NCI-H2196 (cell line): ENCODE measurements around the gene SLC2A13.
"Not testable (repeated sequence)": the region's sequence is repeated elsewhere in the genome, so short reads cannot be mapped to it uniquely, and the experiment has no call there.

ENCODE experiments used
- DNase-seq: peaks from one replicate; lab custom pipeline; 2025; ENCODE audit not compliant: unreplicated experiment; lab: John Stamatoyannopoulos, UW

Gene SLC2A13

DNA sequence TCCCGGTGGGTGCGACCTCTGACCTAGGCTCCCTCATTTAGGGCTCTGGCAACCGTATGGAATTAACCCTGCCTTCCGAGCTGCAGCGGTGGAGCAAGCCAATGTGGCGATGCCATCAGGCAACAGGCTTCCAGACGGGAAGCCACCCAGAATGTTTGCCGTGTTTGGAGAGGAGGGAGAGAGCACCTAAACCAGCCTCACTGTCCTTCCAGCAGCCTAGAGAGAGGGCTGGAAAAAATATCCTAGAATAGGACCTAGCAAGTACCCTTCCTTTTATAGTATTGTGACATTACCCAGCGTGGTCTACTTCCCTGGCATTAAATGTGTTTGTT is 287 bp upstream of the SLC2A13 start:
- DNase-seq = no peak

DNA sequence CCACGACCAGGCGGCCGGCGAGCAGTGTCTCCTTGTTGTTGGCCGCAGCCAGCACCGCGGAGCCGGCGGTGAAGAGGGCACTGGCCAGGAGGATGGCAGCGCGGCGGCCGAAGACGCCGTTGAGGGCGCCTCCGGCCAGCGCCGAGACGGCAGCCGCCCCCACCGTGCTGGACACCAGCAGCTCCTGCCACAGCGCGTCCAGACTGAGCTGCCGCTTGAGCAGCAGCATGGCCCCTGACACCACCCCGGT is 691 bp downstream of the SLC2A13 start:
- DNase-seq = no peak

DNA sequence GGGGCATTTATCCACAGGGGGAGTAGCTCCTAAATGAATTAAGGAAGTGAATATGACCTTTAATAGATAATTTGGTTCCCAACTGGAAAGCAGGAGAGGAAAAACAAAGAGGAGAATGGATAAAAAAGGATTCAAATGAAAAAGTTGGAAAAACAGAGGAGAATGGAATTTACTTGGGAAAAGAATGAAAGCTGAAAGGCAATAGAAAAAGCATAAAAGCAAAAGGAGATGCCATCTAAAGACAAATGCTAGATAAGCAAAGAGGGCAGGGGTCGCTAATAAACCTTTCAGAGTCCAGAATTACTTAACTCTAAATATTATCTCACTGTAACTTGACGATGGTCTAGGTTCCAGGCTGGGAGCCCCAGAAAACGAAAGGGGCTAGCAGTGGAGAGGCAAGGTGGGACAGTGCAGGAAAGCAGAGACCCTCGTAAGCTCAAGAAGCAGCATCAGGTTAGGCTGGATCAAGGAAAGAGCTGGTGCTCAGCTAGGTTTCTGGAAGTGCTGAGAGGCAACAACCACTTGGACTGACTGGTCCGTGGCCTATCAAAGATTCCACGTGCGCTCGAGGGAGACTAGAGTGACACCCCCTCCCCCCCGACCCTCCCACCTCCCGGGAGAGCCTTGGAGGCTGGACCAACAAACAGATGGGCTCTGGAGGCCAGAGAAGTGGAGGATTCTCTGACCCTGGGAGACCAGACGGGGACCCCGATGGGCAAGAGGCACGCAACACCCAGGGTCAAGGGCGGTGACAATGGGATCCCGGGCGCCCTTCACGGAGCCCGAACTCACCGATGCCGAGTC is 1.2 kb downstream of the SLC2A13 start:
- DNase-seq = no peak

DNA sequence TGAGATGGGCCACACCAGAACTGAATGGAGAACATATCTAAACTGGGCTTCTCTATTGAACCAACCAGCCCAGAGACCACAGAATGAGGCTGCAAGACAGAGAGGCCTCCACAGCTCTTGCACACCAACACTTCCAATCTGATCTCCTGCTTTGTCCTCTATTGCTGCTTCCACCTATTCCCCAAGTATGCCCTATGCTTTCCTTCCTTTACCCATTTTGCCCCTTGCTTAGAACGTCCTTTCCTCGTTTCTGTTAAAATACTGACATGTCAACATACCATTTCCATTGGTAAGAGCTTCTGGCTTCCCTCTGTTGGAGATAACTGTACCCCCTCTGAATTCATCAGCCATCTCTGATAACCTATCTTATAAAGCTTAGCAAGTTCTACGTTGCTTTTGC is 2.8 kb downstream of the SLC2A13 start:
- DNase-seq = no peak

DNA sequence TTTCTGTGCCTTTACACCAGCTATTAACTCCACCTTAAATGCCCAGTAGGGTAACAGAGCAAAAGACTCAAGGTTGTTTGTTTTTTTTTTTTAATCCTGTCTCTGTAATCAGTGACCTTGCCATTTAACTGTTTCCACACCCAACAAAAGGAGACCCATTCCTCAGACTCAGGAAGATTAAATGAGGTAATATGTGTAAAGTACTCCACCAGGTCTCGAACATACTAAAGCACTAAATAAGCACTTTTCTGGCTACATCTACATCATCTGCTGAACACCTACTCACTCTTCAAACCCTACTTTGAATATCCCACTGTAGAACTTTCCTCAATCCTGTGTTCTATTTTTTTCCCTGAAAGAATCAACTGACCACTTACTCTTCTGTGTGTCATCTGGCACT is 4.1 kb downstream of the SLC2A13 start:
- no peak for DNase-seq

DNA sequence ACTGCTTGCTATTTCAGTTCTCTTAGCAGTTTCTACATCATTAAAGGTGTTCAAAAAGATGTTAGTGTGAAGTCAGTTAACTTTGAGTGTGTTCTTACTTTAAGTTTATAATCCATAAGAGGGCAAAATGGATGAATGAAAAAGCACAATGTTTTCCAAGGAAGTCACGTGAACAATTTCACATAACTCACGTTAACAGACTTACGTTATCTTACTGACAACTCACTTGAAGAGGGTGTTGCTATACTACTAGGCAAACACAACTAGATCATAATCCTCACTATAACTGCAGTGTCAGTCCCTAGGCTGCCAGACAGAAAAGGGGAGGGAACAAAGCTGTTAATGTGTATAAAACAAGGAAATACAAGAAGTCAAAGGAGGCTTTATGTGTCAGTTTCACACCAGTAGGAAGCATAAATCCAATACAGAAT is 6.4 kb downstream of the SLC2A13 start:
- DNase-seq = no peak

DNA sequence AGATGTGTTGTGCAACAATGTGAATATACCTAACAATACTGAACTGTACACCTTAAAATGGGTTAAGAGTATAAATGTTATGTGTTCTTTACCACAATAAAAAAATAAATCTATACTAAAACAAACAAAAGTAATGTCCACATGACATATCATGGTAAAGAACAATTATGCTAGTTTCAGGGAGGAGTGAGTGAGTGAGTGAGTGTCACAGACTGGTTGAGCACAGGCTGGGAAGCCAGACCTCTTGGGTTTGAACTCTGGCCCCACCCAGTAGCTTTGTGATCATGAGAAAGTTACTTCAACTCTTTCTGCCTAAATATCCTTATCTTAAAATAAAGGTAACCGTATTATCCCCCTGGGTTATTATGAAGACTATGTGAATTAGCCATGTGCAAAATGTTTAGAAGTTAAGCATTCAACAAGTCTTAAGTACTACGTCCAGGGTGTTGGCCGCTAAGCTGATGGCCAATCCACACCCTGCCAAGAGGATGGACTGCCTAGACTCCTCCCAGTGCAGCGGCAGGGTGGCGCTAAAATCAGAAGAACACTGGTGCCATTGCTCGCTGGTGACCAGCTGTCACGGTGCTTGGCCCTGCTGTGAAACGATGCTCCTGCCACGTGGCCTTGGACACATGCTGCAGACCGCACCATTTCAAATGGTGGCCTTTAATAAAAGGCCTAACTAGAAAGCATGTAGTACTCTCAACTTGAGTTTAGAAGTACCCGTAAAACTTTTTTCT is 7.3 kb downstream of the SLC2A13 start:
- DNase-seq = no peak

DNA sequence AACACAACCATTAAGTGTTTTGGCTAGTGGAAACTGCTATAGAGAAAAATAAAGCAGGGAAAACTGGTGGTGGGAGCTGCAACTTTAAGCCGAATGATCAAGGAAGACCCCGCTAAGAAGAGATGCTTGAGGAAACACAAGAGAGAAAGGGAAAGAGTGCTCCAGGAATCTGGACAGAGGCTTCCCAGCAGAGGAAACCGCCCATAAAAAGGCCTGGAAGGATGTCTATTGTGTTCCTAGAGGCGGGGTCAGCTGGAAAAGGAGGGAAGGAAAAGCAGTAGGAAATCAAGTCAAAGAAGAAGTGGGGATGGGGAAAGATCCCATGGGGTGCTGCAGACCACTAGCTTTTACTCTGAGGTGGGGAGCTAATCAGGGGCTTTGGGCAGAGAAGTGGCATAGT is 12.4 kb downstream of the SLC2A13 start:
- no peak for DNase-seq

DNA sequence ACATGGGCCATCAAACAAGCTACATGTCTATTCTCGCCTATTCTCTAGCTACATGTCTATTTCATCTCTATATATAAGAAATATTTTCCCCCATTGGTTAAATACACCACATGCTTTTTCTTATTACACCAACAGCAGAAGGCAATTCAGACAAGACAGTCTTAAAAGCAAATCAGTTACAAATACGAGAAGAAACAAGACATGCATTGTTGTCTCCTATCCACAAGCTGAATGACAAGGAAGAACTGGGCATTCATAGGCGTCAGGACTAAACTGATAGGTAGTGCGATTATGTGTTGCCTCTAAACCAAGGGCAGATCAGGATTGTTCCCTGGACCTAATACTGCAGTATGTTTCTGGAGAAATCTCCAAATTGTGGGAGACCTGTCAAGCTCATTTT is 19.4 kb downstream of the SLC2A13 start:
- no peak for DNase-seq

DNA sequence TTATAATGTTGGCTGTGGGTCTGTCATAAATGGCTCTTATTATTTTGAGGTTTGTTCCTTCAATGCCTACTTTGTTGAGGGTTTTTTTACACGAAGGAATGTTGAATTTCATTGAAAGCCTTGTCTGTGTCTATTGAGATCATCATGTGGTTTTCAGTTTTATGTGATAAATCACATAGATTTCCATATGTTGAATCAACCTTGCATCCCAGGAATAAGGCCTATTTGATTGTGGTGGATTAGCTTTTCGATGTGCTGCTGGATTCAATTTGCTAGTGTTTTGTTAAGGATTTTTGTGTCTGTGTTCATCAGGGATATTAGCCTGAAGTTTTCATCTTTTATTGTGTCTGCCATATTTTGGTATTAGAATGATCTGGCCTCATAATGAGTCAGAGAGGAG is 27.6 kb downstream of the SLC2A13 start:
- no peak for DNase-seq

DNA sequence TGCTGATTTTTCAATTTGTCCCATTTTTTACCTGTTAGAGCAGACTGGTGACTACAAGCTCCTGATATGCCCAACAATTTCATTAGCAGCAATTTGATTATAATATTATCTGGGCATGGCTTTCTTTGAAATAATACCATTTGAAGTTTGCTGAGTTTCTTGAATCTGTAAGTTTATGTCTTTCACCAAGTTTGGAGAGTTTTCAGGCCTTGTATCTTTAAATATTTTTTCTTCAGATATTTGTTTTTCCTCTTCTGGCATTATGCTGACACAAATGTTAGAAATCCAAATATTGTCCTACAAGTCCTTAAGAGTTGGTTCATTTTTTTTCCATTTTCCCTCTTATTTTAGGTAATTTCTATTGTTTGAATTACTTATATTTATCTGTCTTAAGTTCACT is 30.4 kb downstream of the SLC2A13 start:
- DNase-seq = no peak

DNA sequence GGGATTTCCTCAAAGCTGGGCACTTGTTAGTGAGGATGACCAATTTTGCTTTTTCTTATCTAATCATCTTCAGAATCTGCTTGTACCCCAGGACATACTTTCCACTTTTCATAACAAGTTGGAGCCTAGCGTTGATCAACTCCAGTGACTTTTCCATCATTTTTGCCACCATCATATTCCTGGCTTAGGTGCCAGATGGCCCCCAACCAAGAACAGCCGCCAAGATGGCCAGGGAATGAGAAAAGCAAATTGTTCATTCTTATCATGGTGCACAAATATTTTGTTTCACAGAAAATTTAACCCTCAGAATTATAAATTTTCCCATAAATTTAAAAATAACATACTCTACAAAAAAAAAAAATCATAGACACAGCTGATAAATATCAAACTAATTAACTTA is 37.5 kb downstream of the SLC2A13 start:
- no peak for DNase-seq

DNA sequence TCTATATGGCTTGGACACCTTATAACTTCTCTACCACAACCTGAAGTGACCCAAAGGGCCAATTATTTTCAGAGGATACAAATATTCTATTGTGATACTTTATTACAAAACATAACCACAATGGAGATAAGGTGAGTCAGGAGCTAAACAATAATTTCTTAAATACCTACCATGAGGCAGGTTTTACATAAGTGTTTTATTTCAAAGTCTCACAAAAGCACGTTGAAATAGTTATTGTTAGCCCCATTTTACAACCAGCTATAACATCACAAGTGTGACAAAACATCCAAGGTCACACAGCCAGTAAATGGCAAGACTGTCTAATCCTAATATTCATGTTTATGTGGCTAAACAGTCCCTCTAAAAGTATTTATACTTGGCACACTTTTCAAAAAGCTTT is 40.2 kb downstream of the SLC2A13 start:
- DNase-seq = no peak

DNA sequence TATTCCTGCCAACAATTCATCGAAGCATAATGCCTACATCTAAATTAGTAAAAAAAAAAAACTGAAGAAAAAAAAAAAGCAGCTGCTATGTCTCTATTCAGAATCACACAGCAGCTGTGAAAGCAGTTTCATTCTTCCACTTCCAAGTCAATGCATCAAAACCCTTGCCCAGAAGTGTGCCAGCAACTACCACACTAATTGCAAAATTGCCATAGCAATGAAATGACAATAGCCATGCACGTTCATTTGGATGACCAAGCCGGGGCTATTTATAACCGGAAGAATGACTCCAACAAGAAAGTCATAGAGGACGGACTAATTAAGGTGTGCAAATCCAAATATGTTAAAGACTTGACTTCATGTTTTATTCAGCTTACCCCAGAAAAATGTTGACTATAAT is 42.5 kb downstream of the SLC2A13 start:
- no peak for DNase-seq

DNA sequence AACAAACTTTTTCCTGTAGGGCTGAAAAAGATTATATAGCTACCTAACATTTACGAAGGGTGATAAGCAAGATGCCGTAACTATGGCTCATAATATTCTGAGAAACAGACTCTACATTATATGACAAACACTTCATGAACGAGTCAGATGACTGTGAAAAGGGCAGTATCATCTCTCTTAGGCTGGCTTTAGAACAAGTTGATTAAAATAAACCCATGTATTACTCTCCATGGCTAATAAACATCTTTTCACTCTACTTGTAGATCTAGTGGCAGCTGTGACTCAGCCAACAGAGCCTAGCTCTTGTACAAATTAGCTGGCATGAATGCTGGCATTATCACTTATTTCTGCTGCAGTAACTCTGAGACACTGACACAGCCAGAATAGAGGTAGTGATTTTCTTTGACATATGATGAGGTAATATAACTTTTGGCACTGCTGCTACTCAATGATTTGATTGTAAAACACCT is 47.1 kb downstream of the SLC2A13 start:
- no peak for DNase-seq

DNA sequence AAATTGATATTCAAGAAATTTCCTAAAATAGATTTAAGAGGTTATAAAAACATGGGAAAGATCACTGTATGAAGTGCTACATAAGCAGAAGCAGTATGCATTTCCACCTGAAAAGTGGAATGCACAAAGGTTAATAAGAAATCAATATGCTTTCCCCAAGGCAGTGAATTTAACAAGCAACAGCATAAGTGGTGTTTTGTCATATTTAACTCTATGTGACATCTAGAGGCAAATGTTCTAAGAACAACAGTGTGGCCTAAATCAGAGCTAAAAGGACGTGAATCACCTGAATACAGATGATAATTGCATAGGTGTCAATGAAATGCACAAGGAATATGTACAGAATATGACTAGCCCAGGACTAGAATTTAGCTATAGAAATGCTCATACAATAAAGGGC is 49.5 kb downstream of the SLC2A13 start:
- DNase-seq = no peak

DNA sequence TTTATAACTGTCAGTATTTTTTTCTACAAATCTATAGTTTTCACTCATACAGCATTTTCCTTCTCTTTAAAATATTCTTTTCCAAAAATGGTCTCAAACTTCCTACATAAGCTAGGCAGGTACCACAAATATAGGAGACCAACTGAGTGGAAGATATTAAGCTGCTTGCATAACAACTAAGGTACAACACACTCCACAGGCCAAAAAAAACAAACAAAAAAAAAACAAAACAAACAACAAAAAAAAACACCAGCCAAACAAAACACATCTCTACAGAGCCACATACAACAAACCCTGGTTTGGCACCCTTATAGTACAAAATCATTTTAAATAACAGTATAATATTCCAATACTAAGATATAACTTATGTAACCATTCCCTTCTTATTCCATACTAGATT is 50.1 kb downstream of the SLC2A13 start:
- DNase-seq = no peak

DNA sequence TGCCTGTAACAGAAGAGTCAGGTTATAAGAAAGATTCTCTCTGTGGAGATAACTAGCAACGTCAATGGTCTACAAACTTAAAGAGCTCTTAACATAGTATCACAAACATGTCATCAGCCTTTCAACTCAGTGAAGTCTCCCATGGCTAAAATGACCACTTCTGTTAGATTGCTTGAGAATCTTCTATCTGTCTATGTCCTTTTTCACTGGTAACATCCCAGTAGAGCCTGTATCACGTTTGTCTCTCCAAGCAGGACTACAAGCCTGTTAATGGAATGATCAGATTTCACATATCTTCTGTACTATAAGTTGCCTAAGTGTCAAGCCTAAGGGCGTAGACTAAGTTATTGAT is 50.7 kb downstream of the SLC2A13 start:
- no peak for DNase-seq

DNA sequence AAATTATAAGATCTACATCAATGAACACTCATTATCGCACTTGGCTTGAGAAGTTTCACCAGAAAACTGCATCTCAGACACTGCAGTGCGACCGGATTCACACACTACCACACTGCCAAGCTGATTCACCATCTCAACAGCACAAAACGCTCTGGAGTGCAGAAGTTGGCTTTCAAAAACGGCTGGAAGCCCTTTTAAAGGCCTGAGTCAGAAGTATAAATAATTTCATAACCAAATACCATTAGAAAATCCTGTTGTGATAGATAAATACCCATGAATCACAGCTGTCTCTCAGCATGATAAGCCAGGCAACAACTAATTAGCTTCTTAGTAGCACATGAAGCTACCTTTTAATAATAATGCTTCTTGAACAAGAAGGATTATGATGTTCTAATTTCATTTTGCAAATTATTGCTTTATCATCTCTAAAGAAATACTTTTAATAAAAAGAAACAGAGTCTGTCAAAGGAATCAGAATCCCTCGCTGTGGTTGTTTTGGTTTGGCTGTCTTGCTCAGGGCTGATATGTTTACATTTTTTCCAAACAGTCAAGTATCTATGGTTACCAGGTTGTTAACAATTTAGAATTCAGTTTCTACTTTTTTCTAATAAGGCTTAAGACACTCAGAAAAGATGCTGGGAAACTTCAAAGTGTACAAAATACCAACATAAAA is 51.2 kb downstream of the SLC2A13 start:
- no peak for DNase-seq

DNA sequence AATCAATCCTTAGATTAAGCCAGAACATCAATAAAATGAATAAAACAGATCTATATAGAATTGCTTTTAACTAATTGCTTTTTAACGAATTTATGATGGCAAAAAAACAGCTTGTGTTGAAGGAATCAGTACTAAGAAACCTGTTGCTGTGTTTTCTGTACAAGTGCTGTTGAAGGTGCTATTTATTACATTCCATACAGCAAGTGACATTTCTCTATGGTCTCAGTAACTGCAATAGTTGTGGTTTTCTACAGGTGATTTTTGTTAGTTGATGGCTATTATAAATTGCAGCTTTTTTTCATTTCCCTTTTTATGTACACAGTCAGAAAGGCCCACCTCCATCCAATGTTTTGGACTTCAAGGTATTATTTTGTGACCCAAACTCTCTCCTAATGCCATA is 56.6 kb downstream of the SLC2A13 start:
- DNase-seq = no peak

DNA sequence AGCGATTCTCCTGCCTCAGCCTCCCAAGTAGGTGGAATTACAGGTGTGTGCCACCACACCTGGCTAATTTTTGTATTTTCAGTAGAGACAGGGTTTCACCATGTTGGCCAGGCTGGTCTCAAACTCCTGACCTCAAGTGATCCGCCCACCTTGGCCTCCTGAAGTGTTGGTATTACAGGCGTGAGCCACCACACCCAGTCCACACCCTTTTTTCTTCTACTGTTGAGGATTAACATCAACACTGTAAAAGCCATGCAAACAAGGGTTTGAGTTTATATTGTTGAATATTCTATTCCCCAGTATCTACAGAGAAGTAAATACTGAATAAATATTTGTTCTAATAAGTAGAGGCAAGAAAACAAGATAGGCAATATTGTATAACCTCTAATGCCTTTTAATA is 58.9 kb downstream of the SLC2A13 start:
- DNase-seq = not testable (repeated sequence)

DNA sequence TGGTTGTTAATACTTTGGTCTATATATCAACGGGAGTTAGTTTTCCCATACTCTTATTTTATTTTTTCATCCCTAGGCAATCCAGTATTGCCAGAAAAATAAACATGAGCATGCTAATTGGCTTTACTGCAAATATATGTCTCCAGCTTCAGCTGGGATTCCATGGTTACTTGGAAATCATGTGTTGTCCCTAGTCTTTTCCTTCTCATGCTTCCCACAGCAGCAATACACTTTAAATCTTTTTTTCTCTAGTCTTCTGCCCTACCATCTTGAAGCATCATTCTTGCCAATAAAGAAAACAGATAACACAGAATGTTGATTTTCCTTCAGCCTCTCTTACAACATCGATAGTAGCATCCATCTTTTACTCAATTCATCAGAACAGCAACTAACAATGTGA is 60.2 kb downstream of the SLC2A13 start:
- DNase-seq = no peak

DNA sequence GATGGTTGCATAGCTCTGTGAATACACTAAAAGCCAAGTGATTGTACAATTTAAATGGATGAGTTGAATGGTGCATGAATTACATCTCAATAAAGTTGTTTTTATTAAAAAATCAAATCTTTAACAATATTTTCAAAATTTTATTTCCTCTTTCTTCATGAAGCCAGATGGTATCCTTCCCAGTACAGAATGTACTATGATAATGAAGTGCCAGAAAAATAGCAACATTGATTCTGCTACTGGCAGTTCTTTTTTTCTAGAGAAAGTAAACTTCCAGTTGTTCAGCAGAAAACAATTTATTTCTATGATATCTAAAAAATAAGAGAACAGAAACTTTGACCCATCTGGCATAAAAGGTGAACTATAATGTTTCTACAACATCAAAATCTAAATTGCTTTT is 61.5 kb downstream of the SLC2A13 start:
- no peak for DNase-seq
